AG09309 (cell line): Measurements from ENCODE around the gene NEDD9.

ENCODE experiments used
- DNase-seq: peaks from one replicate; pipeline ENCODE4 v3.0.0-alpha.2; 2010; ENCODE audit warnings: low read depth
- H3K4me3 ChIP-seq: 2 replicates; pipeline ENCODE4 v1.5.1; 2011; ENCODE audit warnings: mild to moderate bottlenecking, low read depth, low read length, moderate library complexity; ENCODE audit not compliant: control insufficient read depth
- CTCF ChIP-seq: IDR thresholded peaks from 2 replicates; pipeline ENCODE4 v1.5.1; 2011; ENCODE audit warnings: mild to moderate bottlenecking, low read depth, low read length, inconsistent platforms; ENCODE audit not compliant: insufficient read depth, control insufficient read depth; ENCODE audit errors: missing control alignments

NEDD9 gene

GRCh38 chr6:11190625-11191245 lies 41.7 kb downstream of the NEDD9 start:
- TF ChIP-seq CTCF, result no peak
- no peak overlapping the region for H3K4me3 ChIP-seq
- no peak for DNase-seq

GRCh38 chr6:11189865-11190624 lies 42.4 kb downstream of the NEDD9 start:
- no peak overlapping the region for H3K4me3 ChIP-seq
- TF ChIP-seq CTCF, result no peak
- no peak for DNase-seq

- no peak for DNase-seq
- TF ChIP-seq CTCF, result no peak
- no peak overlapping the region for H3K4me3 ChIP-seq
Observed at GRCh38 chr6:11188161-11188915, 44.1 kb downstream of the NEDD9 start.

- no peak for DNase-seq
- TF ChIP-seq CTCF, result no peak
Observed at GRCh38 chr6:11187301-11187700, 45.2 kb downstream of the NEDD9 start.

DNA sequence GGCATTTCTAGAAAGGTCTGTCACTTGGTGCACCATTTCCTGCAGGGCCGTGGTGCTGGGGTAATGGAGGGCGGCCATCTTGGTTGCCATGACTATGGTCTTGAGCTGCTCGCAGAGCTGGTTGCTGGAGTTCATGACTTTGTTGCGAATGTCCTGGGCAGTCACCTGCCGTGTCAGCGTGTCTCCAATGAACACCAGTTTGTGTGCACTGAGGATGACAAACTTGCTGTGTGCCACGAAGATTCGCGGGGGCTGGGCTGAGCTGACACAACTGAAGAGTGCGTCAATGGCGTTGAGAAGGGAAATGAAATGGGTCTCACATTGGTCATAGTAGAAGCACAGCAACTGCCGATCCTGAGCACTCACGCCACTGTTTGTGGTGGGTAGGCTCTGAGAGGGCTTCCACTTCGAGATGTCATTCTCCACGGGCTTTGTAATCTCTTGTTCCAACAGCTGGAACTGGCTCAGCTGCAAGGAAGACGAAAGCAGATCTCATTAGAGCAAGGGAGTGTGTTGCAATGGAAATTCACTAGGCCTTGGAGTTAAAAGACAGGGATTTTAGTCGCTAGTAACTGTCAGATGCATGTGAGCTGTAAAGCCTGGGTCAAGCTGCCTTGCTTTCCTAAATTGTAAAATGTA lies 47.1 kb downstream of the NEDD9 start:
- no peak for DNase-seq
- no peak overlapping the region for H3K4me3 ChIP-seq
- no peak for TF ChIP-seq CTCF

More at GRCh38 chr6:11187301-11187700, 45.2 kb downstream of the NEDD9 start:
- H3K4me3 ChIP-seq, result no peak overlapping the region

- no peak overlapping the region for H3K4me3 ChIP-seq
- DNase-seq, result no peak
- TF ChIP-seq CTCF, result no peak
Observed at GRCh38 chr6:11183761-11184362, 48.6 kb downstream of the NEDD9 start.
